HEK293 (cell line): ENCODE data around the gene FRAT2.
A peak's percentile ranks its signal among the peaks of the same experiment; 100 is the strongest.

Experiments
- CTCF ChIA-PET: fragments of 350-600 bp; formaldehyde crosslinking; extraction: SDS; loops from one replicate; lab custom pipeline; 2021; ENCODE audit warnings: antibody characterized with exemption; lab: Yijun Ruan, JAX
- POLR2A ChIA-PET: fragments of 300-600 bp; formaldehyde crosslinking; extraction: SDS; loops from one replicate; lab custom pipeline; 2020; ENCODE audit warnings: antibody characterized with exemption, inconsistent platforms; lab: Yijun Ruan, JAX
- H3K27ac ChIP-seq: fragments of 200-500 bp; sonication (Bioruptor generic); 2 replicates; pipeline ENCODE4 v1.5.1; 2014; ENCODE audit warnings: low read depth, low read length, control low read depth, inconsistent platforms; ENCODE audit errors: extremely low read depth
- H3K36me3 ChIP-seq, 2 experiments: fragments of 200-500 bp in 1 of 2; sonication (Bioruptor generic) in 1 of 2; 1 replicate in 1 of 2; 2 replicates in 1 of 2; pipeline ENCODE4 v1.5.1; 2014 to 2017; ENCODE audit warnings: inconsistent platforms in 2 of 2, low read length in 2 of 2; ENCODE audit not compliant: control insufficient read depth in 2 of 2, insufficient read depth in 1 of 2
- H3K4me1 ChIP-seq: fragments of 200-500 bp; sonication (Bioruptor generic); 2 replicates; pipeline ENCODE4 v1.5.1; 2014; ENCODE audit warnings: mild to moderate bottlenecking, low read length, inconsistent platforms; ENCODE audit not compliant: control insufficient read depth, insufficient read depth
- H3K4me3 ChIP-seq: 2 replicates; pipeline ENCODE4 v1.5.1; 2011; ENCODE audit warnings: low read depth, mild to moderate bottlenecking, control low read depth, low read length, moderate library complexity
- H3K9me3 ChIP-seq: fragments of 200-500 bp; sonication (Bioruptor generic); 2 replicates; pipeline ENCODE4 v1.5.1; 2014; ENCODE audit warnings: low read depth, low read length, inconsistent platforms; ENCODE audit not compliant: control insufficient read depth, insufficient read depth
- BCL11A ChIP-seq: fragments of 450-650 bp; formaldehyde crosslinking; IDR thresholded peaks from 2 replicates; pipeline ENCODE4 v1.5.1; 2016; ENCODE audit warnings: low read depth, missing biosample characterization, missing genetic modification characterization
- CTCF ChIP-seq: fragments of 450-650 bp; formaldehyde crosslinking; IDR thresholded peaks from 2 replicates; pipeline ENCODE4 v1.5.1; 2016; ENCODE audit warnings: missing biosample characterization, missing genetic modification characterization
- HOXA7 ChIP-seq: sonication (generic); formaldehyde crosslinking; IDR thresholded peaks from 2 replicates; pipeline ENCODE4 v1.8.1; 2022; ENCODE audit warnings: missing genetic modification reagents, borderline replicate concordance
- HOXD13 ChIP-seq: sonication (generic); formaldehyde crosslinking; IDR thresholded peaks from 2 replicates; pipeline ENCODE4 v1.8.0; 2022; ENCODE audit warnings: missing genetic modification reagents, borderline replicate concordance
- KLF7 ChIP-seq: fragments of 450-650 bp; formaldehyde crosslinking; IDR thresholded peaks from 2 replicates; pipeline ENCODE4 v1.5.1; 2016; ENCODE audit warnings: missing biosample characterization, missing genetic modification characterization, borderline replicate concordance
- MZF1 ChIP-seq: fragments of 450-650 bp; formaldehyde crosslinking; IDR thresholded peaks from 2 replicates; pipeline ENCODE4 v1.5.1; 2017; ENCODE audit warnings: missing biosample characterization, missing genetic modification characterization, borderline replicate concordance
- OSR2 ChIP-seq: fragments of 450-650 bp; formaldehyde crosslinking; IDR thresholded peaks from 2 replicates; pipeline ENCODE4 v1.5.1; 2016; ENCODE audit warnings: missing biosample characterization, missing genetic modification characterization
- PRDM4 ChIP-seq: fragments of 450-650 bp; formaldehyde crosslinking; IDR thresholded peaks from 2 replicates; pipeline ENCODE4 v1.5.1; 2017; ENCODE audit warnings: missing biosample characterization, missing genetic modification characterization
- SCRT1 ChIP-seq: fragments of 450-650 bp; formaldehyde crosslinking; IDR thresholded peaks from 2 replicates; pipeline ENCODE4 v1.5.1; 2016; ENCODE audit warnings: missing biosample characterization, missing genetic modification characterization, borderline replicate concordance
- SCRT2 ChIP-seq: fragments of 450-650 bp; formaldehyde crosslinking; IDR thresholded peaks from 2 replicates; pipeline ENCODE4 v1.5.1; 2016; ENCODE audit warnings: missing biosample characterization, missing genetic modification characterization
- ZBTB26 ChIP-seq: fragments of 450-650 bp; formaldehyde crosslinking; optimal IDR thresholded peaks from 2 replicates; pipeline ENCODE3; 2016; ENCODE audit warnings: missing biosample characterization, mild to moderate bottlenecking, missing genetic modification characterization
- ZFHX2 ChIP-seq: fragments of 450-650 bp; formaldehyde crosslinking; conservative IDR thresholded peaks from 2 replicates; pipeline ENCODE4 v1.5.1; 2016; ENCODE audit warnings: missing biosample characterization, missing genetic modification characterization
- ZNF513 ChIP-seq: fragments of 450-650 bp; IDR thresholded peaks from 2 replicates; pipeline ENCODE4 v1.5.1; 2018; ENCODE audit warnings: missing biosample characterization, missing genetic modification characterization
- ZNF548 ChIP-seq: fragments of 450-650 bp; formaldehyde crosslinking; IDR thresholded peaks from 2 replicates; pipeline ENCODE4 v1.5.1; 2016; ENCODE audit warnings: missing biosample characterization, missing genetic modification characterization
- ZNF571 ChIP-seq: fragments of 450-650 bp; formaldehyde crosslinking; IDR thresholded peaks from 2 replicates; pipeline ENCODE4 v1.5.0; 2017; ENCODE audit warnings: missing biosample characterization, missing genetic modification characterization
- ZNF639 ChIP-seq: fragments of 450-650 bp; formaldehyde crosslinking; IDR thresholded peaks from 2 replicates; pipeline ENCODE4 v1.5.1; 2016; ENCODE audit warnings: missing biosample characterization, missing genetic modification characterization
- ZNF670 ChIP-seq: fragments of 450-650 bp; formaldehyde crosslinking; IDR thresholded peaks from 2 replicates; pipeline ENCODE4 v1.5.1; 2016; ENCODE audit warnings: missing biosample characterization, missing genetic modification characterization, low read depth
- ZNF701 ChIP-seq: fragments of 450-650 bp; formaldehyde crosslinking; IDR thresholded peaks from 2 replicates; pipeline ENCODE4 v1.5.1; 2016; ENCODE audit warnings: missing biosample characterization, missing genetic modification characterization

Gene FRAT2

GRCh38 chr10:97353945-97354344 is 19.4 kb upstream of the FRAT2 start:
- no peak overlapping the region for H3K4me3 ChIP-seq
- no peaks in the 10 kb centered on the region for H3K4me1 ChIP-seq
- ChIA-PET POLR2A (no interaction called here), CTCF (interaction anchor here (0.6 to 1.6 kb wide), 2 partner anchors 75 to 110 kb away, joined by 3 to 12 read pairs; no protein-coding TSS in a partner anchor)
- no peaks in the 10 kb centered on the region for H3K9me3 ChIP-seq
- peaks cover 6 to 29% of the 10 kb centered on the region in 2 experiments; a peak in 2 of 3 replicates for H3K36me3 ChIP-seq
- no peak for TF ChIP-seq ZFHX2 (tag by site-specific recombination)
- TF ChIP-seq MZF1 (tag by site-specific recombination), result no peak
- no peak for TF ChIP-seq KLF7 (tag by site-specific recombination)
- TF ChIP-seq ZNF513 (tag by site-specific recombination), result no peak
- TF ChIP-seq ZNF670 (tag by site-specific recombination), result no peak
- TF ChIP-seq ZNF548 (tag by site-specific recombination), result no peak
- no peak for TF ChIP-seq ZNF571 (tag by site-specific recombination)
- no peak for TF ChIP-seq HOXA7 (CRISPR knock-in tag)
- H3K27ac ChIP-seq, result no peak overlapping the region

- H3K4me1 ChIP-seq, result no peaks in the 10 kb centered on the region
- TF ChIP-seq BCL11A (tag by site-specific recombination), result no peak
- no peak for TF ChIP-seq CTCF (tag by site-specific recombination)
- TF ChIP-seq SCRT2 (tag by site-specific recombination), result peak; percentile 46; the same call in 1 of the 2 replicates
- CTCF ChIA-PET, result interaction anchor here (0.7 to 1.6 kb wide), 3 partner anchors 9 to 121 kb away, joined by 3 read pairs; no protein-coding TSS in a partner anchor
- H3K9me3 ChIP-seq, result no peaks in the 10 kb centered on the region
- POLR2A ChIA-PET, result no interaction called here
- H3K36me3 ChIP-seq, result no peaks in the 10 kb centered on the region; a peak in 1 of 3 replicates
- no peak overlapping the region for H3K27ac ChIP-seq
- H3K4me3 ChIP-seq, result no peak overlapping the region
These were observed 15.4 kb upstream of the FRAT2 start for GRCh38 chr10:97349752-97350513.

- no peaks in the 10 kb centered on the region for H3K9me3 ChIP-seq
- no peaks in the 10 kb centered on the region for H3K4me1 ChIP-seq
- H3K27ac ChIP-seq, result no peak overlapping the region
- no peaks in the 10 kb centered on the region; a peak in 1 of 3 replicates for H3K36me3 ChIP-seq
- no peak overlapping the region for H3K4me3 ChIP-seq
- CTCF ChIA-PET, result interaction anchor here (1.1 to 1.3 kb wide), 2 partner anchors 53 to 69 kb away, joined by 3 read pairs; no protein-coding TSS in a partner anchor
- POLR2A ChIA-PET, result no interaction called here
- no peak for TF ChIP-seq SCRT1
- no peak for TF ChIP-seq ZNF701 (tag by site-specific recombination)
- no peak for TF ChIP-seq PRDM4 (tag by site-specific recombination)
- TF ChIP-seq OSR2, result no peak
- no peak for TF ChIP-seq ZBTB26 (tag by site-specific recombination)
- no peak for TF ChIP-seq HOXD13 (CRISPR knock-in tag)
- no peak for TF ChIP-seq ZNF639 (tag by site-specific recombination)
- TF ChIP-seq CTCF (tag by site-specific recombination), result no peak
These were observed 12.8 kb upstream of the FRAT2 start for GRCh38 chr10:97347317-97347716.
